DOHH2 (cell line): Measurements from ENCODE around the gene ARIH2.

Experiments used
- EZH2phosphoT487 ChIP-seq: fragments of 200-600 bp; sonication (generic); IDR thresholded peaks from 2 replicates; pipeline ENCODE4 v1.6.1; 2017; ENCODE audit warnings: borderline replicate concordance, mild to moderate bottlenecking, antibody characterized with exemption, low read length, moderate library complexity, mixed read lengths
- TF ChIP-seq, protein P1 (sequence below): fragments of 200-600 bp; sonication (generic); IDR thresholded peaks from one replicate; pipeline ENCODE4 v1.5.1; 2014; ENCODE audit warnings: antibody characterized with exemption, mild to moderate bottlenecking, low read depth, low read length; ENCODE audit not compliant: poor library complexity, severe bottlenecking

DNA sequence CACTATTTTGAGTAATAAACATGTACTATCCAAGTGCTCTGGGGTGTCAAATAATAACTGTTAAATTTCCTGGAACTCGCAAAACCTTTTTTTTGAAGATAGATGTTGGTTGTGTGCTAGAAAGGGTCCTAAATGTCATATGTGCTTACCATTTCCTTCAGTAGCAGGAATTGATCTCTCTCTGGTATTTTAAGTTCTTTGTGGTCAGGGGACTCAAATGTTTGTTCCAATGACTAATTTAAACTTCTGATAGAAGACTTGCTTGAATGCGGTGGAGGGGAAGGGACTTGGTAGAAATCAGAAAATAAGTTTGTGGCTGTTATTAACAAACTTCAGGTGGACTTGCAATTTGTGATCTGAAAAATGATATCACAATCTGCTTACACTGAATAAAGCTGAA is 26.8 kb downstream of the ARIH2 start:
- TF ChIP-seq, protein P1, sequence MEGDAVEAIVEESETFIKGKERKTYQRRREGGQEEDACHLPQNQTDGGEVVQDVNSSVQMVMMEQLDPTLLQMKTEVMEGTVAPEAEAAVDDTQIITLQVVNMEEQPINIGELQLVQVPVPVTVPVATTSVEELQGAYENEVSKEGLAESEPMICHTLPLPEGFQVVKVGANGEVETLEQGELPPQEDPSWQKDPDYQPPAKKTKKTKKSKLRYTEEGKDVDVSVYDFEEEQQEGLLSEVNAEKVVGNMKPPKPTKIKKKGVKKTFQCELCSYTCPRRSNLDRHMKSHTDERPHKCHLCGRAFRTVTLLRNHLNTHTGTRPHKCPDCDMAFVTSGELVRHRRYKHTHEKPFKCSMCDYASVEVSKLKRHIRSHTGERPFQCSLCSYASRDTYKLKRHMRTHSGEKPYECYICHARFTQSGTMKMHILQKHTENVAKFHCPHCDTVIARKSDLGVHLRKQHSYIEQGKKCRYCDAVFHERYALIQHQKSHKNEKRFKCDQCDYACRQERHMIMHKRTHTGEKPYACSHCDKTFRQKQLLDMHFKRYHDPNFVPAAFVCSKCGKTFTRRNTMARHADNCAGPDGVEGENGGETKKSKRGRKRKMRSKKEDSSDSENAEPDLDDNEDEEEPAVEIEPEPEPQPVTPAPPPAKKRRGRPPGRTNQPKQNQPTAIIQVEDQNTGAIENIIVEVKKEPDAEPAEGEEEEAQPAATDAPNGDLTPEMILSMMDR = no peak
- no peak for TF ChIP-seq EZH2phosphoT487
